ENCODE results near the gene RPN2.

DNA sequence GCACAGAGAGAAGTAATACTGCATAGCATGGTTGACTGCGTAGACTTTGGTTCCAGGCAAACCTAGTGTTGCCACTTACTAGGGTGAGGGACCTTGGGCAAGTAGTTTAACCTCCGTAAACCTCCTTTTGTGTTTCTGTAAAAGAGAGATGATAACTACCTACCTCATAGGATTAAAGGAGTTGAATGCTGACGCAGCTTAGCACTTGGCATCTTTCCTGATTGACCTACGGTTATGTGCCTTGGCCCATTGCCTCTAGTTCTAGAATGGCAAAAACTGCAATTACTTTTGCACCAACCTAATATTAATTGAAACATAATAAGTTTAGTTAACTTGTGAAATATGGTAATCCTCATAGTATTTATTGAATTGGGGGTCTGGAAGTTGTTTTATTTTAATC lies 63.4 kb downstream of the RPN2 start:
- TF ChIP-seq POLR2A (IDR thresholded peaks at IDR 0.05; ENCODE audit: low read depth, low read length) (no peak), TAF1 (IDR thresholded peaks at IDR 0.05; ENCODE audit: borderline replicate concordance, low read depth, low read length) (no peak), POLR2AphosphoS5 (IDR thresholded peaks at IDR 0.05; ENCODE audit: low read depth, low read length) (no peak)
